Measurements from ENCODE around the gene KRTAP5-8.
"Not testable (repeated sequence)": the region's sequence is repeated elsewhere in the genome, so short reads cannot be mapped to it uniquely, and the experiment has no call there.

The KRTAP5-8 gene

GRCh38 chr11:71574418-71574817 is 36.6 kb downstream of the KRTAP5-8 start:
- DNase-seq (ENCODE audit: low read depth in 2 of 2) = no peak

GRCh38 chr11:71575723-71576424 is 38.0 kb downstream of the KRTAP5-8 start:
- no peak for DNase-seq (ENCODE audit: low read depth in 2 of 2)

- not testable (repeated sequence) for DNase-seq (ENCODE audit: low read depth in 2 of 2)
Observed at GRCh38 chr11:71576688-71577465, 39.1 kb downstream of the KRTAP5-8 start.

DNA sequence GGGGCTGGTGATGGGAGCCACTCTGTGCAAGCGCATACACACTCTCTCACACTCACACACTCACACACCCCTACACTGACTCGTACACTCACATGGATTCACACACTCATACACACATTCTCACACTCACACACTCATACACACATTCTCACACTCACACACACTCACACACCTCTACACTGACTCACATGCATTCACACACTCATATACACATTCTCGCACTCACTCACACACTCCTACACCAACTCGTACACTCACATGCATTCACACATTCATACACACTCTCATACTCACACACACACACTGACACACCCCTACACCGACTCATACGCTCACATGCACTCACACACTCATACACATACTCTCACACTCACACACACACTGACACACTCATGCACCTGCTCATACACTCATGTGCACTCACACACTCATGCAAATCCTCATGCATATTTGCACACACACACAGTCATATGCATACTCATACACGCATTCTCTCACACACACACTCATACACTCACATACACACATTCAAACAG is 39.7 kb downstream of the KRTAP5-8 start:
- no peak for DNase-seq (ENCODE audit: low read depth in 2 of 2)

GRCh38 chr11:71579513-71579912 is 41.7 kb downstream of the KRTAP5-8 start:
- DNase-seq (ENCODE audit: low read depth in 2 of 2) = not testable (repeated sequence)

- no peak for DNase-seq (ENCODE audit: low read depth in 2 of 2)
Observed at GRCh38 chr11:71580057-71581003, 42.5 kb downstream of the KRTAP5-8 start.

- no peak for DNase-seq (ENCODE audit: low read depth in 2 of 2)
Observed at GRCh38 chr11:71581826-71582225, 44.0 kb downstream of the KRTAP5-8 start.

- DNase-seq (ENCODE audit: low read depth in 2 of 2) = no peak
Observed at GRCh38 chr11:71582309-71582895, 44.6 kb downstream of the KRTAP5-8 start, which contains the start of gene KRTAP5-11. KRTAP5-11 (minus strand) TSS chr11:71582875; CDS start chr11:71582837, 38 bp downstream.

- DNase-seq (ENCODE audit: low read depth in 2 of 2) = not testable (repeated sequence)
Observed at GRCh38 chr11:71582969-71583368, 45.1 kb downstream of the KRTAP5-8 start.

GRCh38 chr11:71585673-71586072 is 47.8 kb downstream of the KRTAP5-8 start:
- DNase-seq (ENCODE audit: low read depth in 2 of 2) = not testable (repeated sequence)

DNA sequence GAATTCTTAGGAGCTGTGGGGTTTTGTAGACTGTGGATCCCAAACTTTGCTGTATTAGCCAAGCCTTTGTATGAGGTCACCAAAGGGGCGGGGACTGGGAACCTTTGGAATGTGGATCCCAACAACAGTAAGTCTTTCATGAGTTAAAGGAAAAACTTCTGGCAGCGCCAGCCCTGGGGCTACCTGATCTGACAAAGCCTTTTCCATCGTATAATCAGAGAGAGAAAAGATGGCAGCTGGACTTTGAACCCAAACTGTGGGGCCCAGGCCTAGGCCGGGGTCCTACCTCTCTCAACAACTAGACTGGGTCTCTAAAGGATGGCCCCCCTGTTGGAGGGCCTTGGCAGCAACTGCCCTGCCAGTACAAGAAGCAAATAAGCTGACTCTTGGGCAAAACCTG is 50.5 kb downstream of the KRTAP5-8 start:
- not testable (repeated sequence) for DNase-seq (ENCODE audit: low read depth in 2 of 2)

All from stimulated activated CD4-positive, alpha-beta T cell treated with anti-CD3 and anti-CD28 coated beads, Interleukin-1b, Interleukin-23, amount 100 ng/mL, for 4 hours (primary cell).